8988T (cell line): Measurements from ENCODE around the gene AP3M1.
A peak's percentile ranks its signal among the peaks of the same experiment; 100 is the strongest.
"Not testable (repeated sequence)": the region's sequence is repeated elsewhere in the genome, so short reads cannot be mapped to it uniquely, and the experiment has no call there.

Source experiments
- DNase-seq: peaks from one replicate; pipeline ENCODE4 v3.0.0; 2011

AP3M1 gene, protein sequence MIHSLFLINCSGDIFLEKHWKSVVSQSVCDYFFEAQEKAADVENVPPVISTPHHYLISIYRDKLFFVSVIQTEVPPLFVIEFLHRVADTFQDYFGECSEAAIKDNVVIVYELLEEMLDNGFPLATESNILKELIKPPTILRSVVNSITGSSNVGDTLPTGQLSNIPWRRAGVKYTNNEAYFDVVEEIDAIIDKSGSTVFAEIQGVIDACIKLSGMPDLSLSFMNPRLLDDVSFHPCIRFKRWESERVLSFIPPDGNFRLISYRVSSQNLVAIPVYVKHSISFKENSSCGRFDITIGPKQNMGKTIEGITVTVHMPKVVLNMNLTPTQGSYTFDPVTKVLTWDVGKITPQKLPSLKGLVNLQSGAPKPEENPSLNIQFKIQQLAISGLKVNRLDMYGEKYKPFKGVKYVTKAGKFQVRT

DNA sequence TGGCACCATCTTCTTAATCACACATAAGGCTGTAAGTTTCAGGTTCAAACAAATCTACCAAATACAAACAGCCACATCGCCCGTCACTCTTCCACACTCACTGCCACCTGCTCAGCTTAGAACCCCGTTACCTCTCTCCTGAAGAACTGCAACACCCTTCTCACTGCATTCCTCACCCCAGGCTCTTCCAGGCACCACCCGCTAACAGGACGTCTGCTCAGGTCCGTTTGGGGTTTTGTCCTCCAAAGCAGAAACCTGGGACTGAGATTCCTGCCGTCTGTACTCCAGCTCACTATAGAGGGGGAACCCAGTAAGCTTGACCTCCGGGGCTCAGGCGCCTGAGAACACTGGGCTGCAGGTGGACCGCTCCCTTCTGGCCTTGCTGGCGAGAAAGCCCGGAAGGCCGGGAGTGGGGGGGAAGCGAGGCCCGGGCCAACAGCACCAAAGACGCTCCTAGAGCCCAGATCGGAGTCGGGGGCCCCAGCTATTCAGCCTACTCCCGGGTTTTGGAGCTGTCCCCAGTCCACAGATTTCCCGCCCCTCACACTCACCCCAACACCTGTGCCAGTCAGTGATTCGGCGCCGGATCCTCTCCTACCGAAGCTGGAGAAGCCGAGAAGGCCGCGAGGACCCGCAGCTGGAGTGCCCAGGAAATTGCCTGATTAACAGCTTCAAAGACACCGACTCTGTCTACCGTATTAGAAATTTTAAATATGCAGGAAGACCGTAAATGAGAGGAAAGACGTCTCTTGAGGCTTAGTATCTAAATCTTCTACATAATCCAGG, at the start of gene AP3M1:
Gene AP3M1 (minus strand): TSS at position 625 of the 786 bp plus-strand sequence. CDS start 12,449 bp downstream, outside the sequence.
- peak; percentile 67 for DNase-seq

DNA sequence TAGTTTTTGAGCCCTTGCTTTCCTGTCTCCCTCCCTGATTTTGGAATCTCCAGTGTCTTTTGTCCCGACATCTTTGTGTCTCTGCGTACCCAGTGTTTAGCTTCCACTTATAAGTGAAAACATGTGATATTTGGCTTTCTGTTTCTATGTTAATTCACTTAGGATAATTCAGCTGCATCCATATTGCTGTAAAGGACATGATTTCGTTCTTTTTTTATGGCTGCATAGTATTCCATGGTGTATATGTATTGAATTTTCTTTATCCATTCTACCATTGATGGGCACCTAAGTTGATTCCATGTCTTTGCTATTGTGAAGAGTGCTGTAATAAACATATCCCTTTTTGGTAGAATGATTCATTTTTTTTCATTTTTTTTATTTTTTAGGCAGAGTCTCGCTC, 48.7 kb upstream of the AP3M1 start:
- no peak for DNase-seq

DNA sequence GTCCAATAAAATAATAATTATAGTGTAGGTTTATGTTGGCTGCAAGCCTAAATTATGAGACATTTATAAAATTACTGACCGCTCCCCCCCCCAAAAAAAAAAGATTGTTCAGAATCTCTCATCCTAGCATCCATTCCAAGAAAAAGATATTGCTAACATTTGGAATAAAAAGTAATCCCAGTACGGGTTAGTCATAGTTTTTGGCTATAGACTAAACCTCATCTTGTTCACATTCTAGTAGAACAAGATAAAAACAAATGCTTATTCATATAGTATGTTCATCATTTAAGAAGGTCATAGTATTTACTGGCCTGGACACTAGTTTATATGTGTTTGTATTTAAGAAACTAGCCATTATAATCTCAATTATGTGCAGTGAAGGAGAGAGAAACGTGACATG, 44.4 kb upstream of the AP3M1 start:
- DNase-seq, result no peak

DNA sequence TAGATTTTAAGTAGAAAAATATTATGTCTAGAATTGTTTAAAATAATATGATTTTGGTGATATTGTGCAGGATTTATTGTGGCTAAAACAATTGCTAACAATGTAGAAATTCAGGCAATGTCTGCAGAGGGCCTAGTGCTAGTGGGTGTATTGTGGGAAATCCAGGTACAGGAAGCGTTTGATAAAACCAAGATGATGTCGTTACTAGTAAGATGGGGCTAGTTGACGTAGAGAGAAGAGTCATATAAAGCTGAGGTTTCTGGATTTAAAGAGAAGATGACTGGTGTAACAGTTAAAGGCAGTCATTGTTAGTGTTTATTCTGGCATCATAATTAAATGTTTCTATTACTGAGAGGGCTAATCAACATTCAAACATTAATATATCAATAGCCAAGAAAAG, 43.9 kb upstream of the AP3M1 start:
- DNase-seq, result no peak

DNA sequence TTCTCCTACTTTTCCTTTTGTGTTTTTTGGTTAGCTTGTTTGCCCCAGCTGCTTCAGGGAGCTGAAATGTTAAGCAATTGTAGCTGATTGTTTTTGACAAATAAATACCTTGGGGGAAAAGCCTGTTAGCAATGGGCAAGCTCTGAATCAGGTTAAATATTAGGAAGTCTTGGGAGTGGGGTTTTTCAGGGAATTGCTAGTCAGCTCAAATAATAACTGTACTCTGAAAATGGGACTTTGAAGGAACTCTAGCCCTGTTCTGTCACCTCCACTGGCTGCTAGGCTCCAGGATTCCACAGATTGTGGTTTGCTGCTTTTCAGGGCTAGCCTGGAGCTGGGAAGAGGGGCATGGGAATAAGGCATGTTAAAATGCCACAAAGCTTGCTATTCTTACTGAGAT, 39.9 kb upstream of the AP3M1 start:
- no peak for DNase-seq

DNA sequence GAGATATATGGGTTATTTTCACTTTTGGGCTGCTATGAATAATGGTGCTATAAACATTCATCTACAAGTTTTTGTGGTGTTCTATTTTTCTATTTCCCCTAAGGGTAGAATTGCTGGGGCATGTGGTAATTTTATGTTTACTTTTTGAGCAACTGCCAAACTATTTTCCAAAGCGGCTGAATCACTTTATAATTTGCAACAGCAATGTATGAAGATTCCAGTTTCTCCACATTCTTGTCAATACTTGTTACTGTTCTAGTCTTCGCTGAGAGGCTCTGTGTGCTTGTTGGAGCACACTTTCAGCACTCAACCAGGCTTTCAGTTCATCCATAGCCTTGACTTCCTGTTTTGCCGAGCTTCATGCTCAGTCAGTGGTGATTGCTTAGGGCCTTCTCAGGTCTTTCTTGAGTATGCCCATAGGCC, 39.4 kb upstream of the AP3M1 start:
- no peak for DNase-seq

DNA sequence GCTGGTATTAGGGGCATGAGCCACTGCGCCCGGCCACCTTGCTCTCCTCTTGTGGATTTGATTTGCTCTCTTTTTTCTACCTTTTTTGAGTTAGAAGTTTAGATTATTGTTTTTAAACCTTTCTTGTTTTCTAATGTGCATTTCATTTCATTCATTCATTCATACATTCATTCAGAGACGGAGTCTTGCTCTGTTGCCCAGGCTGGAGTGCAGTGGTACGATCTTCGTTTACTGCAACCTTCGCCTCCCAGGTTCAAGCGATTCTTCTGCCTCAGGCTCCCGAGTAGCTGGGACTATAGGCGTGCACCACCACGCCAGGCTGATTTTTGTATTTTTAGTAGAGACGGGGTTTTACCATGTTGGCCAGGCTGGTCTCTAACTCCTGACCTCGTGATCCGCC, 38.0 kb upstream of the AP3M1 start:
- DNase-seq, result not testable (repeated sequence)

DNA sequence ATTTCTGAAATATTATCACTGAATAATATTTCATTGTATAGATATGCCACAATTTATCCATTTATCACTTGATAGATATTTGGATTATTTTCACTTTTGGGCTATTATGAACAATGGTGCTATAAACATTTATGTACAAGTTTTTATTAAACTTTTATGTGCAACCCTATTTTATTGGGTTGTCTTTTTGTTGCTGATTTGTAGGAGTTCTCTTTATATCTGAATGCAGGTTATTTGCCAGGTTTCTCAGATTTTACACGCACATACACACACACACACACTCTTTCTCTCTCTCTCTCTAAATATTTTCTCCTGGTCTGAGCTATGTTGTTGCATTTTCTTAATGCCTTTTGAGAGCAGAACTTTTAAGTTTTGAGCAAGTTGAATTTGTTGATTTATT, 36.6 kb upstream of the AP3M1 start:
- no peak for DNase-seq

DNA sequence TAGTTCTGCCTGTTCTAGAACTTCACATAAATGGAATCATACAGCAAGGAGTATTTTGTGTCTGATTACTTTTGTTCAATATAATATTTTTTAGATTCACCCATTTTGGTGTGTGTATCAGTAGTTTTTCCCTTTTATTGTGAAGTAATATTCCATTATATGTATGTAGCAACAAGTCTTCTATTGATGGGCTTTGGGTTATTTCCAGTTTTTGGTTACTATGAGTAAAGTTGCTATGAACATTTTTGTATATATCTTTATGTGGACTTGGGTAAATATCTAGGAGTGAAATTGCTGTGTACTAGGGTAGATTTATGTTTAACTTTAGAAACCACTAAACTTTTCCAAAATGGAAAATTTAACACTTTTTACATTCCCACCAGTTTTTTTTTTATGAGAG, 36.0 kb upstream of the AP3M1 start:
- DNase-seq, result no peak

DNA sequence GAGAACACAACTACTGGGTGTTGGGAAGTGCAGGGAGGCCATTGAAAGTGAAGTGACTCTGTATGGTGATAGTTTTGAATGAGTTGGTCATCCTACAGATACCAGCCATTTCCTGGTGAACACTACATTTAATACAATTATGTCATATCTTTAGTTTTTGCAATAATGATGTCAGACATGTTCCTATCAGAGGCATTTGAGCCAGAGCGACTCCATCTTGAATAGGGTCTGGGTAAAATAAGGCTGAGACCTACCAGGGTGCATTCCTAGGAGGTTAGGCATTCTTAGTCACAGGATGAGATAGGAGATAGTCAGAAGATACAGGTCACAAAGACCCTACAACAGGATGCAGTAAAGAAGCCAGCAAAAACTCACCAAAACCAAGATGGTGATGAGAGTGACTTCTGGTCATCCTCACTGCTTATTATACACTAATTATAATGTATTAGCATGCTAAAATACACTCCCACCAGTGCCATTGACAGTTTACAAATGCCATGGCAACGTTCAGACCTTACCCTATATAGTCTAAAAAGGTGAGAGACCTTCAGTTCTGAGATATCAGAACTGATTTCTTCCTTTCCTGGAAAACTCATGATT, 28.6 kb upstream of the AP3M1 start:
- no peak for DNase-seq

DNA sequence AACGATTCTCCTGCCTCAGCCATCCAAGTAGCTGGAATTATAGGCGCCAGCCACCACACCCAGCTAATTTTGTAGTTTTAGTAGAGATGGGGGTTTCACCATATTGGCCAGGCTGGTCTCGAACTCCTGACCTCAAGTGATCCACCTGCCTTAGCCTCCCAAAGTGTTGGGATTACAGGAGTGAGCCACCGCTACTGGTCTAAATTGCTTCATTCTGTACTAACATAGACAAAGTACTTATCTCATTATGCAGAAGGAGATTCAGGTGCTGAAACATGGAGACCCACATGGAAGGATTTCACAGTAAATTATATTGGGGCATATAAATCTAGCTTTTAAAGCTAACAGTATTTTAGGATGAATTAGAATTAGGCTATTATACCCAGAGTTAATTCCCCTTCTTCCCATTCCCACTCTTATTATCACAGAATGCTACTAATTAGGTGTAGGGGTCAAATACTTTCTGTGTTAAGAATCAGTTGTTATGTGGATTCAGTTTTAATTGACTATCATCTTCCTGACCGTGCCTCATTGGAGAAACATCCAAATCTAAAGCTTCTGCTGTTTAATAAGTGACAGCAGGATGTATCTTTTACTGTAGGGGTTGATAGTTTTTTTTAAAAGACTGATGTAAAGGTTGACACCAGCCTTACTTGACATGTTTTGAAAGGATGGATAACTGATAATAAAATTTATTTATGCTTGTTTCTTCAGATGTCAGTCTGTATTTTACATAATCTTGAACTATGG, 27.6 kb upstream of the AP3M1 start:
- DNase-seq, result no peak

DNA sequence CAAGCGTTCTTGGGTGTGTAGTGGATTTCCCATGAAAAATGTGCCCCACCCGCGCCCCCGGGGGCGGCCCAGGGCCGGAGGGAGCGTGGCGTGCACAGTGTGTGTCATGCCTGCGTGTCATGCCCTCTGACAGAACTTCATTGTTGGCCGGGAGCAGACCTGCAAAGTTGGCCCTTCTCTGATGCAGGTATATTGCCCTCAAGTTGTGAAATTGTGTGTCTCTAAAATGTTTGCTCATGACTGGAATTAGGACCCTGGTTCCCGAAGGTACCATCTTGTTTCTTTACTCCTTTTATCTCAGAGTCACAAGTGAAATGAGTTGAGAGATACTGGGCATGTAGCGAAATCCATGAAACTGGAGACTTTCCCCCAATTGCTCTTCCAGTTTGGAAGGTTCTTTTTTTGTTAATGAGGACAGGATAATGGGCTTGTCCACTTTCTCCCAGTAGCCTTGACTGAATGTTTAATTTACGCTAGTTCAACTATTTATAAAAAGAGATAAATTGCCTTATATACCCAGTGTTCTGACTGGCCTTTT, 26.6 kb upstream of the AP3M1 start:
- DNase-seq, result no peak

DNA sequence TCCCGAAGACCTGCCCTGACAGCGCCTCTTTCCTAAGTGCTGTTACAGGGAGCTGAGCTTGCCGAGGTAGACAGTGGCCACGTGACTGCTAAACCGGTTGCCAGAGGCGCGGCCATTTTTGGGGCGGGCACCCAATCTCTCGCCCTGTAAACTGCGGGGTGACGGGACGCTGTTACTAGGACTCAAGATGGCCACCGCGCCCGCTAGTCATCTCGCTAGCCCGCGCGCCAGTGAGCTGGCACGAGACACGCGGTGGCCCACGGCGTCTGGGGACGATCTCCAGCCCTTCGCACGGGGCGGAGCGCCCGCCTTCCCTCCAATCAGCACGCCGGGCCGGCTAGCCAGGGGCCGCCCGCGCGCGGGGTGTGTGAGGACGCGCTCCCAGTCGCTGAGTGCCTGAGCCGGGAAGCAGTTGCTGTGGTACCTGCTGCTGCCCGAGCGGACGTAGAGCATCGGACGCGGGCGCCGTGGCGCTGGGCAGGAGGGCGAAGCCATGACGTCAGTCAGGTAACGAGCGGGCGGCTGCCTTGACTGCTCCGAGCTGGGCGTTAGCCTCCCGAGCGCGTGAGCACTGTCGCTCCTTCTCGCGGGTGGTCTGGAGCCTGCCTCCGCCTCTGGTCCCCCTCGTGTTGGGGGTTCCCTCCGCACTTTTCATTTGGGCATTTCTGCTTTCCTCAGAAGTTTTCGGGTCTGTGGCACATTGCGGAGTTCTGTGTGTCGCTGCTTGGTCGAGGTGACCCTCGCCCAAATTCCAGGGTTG, 25.9 kb upstream of the AP3M1 start:
- peak; percentile 67 for DNase-seq

DNA sequence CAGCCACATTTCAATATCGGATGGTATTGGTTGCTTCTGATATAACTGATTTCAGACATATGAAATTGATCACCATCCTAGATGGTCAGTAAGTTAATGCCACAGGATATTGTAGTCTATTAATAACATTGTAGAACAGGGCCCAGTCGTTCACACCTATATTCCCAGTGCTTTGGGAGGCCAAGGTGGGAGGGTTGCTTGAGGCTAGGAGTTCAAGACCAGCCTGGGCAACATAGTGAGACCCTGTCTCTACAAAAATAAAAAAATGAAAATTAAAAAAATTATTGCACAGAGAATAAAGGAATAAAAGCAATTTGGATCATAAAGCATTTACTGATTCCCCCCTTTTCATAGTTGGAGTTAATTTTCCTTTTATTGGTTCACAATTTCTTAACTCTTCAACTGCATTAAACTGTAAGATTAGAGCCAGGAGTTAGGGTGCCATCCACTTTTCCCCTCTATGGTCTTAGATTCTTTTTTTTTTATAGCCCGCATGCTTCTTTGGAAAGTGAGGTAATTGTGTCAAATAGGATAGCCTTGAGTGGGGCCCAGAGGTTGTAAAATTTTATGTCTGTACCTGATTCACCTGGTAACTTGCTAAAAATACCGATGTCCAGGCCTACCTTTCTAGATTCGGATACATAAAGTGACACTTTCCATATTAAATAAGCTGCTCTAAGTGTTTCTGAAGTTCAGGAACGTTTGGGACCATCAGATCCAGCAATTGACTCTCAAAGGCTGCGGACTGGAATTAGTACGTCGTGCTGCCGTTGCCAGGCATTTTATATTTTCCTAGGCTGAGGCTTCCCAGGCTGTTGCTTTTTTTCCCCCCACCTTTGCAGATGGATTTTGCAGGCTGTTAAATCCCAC, 25.1 kb upstream of the AP3M1 start:
- DNase-seq, result no peak

DNA sequence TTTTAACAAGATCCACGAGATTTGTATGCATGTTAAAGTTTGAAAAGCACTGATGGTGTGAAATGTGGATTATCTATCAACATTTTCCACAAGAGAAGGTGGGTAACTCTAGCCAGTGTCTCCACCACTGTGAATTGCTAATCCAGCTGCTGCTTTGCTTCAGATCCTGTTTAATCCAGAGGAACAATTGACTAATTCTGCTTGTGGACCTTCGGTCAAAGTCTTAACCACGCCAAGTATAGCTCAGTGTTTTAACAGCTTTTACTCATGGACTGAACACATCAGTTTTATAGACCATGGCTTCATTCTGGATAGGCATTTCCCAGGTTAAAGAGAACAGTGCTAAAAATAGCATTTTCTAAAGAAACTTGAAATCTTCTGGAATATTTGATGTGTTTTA, 23.9 kb upstream of the AP3M1 start:
- DNase-seq, result no peak

DNA sequence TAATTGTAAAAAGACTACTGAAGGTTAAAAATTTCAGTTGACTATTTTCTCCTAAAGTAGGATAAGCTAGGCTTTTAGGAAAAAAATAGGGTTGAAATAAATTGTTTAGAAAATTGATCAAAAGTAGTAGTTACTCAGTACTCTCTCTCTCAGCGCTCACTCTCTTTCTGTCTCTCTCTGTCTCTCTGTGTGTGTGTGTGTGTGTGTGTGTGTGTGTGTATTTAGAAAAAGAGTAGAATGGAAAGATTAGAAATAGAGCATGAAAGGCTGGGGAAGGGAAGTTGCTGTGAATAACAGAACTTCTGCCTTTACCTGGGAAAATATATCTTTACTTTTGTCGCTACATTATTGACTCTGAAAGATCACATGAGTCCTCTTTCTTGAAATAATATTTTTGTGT, 21.0 kb upstream of the AP3M1 start:
- no peak for DNase-seq

DNA sequence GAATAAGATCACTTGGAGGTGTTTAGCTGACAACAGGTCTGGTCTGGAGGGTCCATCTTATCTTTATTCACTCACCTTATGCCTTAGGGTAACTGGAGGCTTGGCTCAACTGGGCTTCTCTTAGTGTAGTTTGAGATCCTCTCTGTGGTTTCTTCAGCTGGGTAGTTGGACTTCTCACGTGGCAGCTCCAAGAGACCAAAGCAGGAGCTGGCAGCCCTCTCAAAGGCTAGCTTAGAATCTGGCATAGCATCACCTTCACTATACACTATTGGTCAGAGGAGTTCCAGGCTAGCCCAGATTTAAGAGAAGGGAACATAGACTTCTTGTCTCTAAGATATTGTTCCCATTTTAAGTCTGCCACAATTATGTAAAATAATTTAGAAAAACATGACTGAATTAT, 16.8 kb upstream of the AP3M1 start:
- DNase-seq, result no peak

DNA sequence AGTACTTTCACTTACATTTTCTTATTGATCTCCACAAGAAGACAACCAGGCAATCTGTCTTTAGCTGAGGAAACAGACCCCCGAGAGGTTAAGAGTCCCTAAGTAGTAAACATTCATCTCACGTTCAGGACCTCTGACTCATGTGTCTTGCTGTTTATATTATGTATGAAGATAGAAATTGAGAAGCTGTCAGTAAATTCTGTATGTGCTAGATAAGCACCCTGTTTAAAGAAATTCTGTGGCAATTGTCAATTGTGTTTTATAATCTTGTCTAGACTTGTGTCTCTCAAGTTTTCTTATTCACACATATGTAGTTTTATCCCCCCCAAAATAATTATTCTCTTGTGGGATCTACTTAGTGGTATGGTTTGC, 14.9 kb upstream of the AP3M1 start:
- no peak for DNase-seq

DNA sequence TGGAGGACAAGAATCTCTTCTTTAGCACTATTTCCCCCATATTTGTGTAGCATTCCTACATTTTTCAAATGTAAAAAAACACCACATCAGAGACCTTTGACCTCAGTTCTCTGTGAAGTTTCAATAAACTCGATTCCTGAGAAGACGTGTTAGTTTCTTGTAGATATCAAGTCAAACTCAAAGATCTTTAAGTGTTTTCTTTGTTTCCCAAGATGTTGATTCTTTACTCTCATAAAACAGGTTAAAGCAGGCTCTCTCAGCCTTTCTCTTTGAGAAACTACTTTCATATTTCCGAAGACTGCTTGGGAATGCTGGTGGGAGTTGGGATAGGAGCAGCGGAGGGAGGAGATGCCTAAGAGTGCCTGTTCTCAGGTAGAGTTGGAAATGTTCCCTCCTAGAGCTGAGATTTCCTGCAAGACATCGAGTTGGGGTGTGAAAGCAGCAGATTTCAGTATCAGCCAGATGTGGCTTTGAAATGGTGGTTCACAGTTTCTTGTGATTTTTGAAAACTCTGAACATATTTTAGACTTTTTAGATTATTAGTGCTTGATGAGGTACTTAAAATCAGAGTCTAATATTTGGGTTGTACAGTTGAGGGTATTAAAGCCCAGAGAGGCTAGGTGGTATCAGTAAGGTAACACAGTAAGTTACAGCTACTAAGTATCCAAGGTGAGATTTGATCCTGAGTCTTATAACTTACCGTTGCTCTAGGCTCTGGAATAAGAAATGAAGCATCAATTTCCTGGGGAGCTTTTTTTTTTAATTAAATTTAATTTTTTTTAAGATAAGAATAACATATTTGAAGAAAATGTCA, 14.3 kb upstream of the AP3M1 start:
- DNase-seq, result no peak
